ENCODE data around the gene SLC17A9.

The SLC17A9 gene

GRCh38 chr20:62968378-62969178 is 16.1 kb downstream of the SLC17A9 start:
- no peak overlapping the region for H3K4me3 Mint-ChIP-seq
- no peak overlapping the region for H3K27ac Mint-ChIP-seq
- no peaks in the 10 kb centered on the region for H3K9me3 Mint-ChIP-seq
- H3K4me1 Mint-ChIP-seq = peaks cover 12% of the 10 kb centered on the region
- H3K27me3 Mint-ChIP-seq = peaks cover 57% of the 10 kb centered on the region
- no peak for DNase-seq
- CTCF ChIA-PET = no interaction called here
- H3K36me3 Mint-ChIP-seq = peaks cover 1% of the 10 kb centered on the region

GRCh38 chr20:62969179-62969760 is 16.8 kb downstream of the SLC17A9 start:
- Mint-ChIP-seq H3K27me3 (peaks cover 64% of the 10 kb centered on the region), H3K4me1 (peaks cover 12% of the 10 kb centered on the region), H3K9me3 (no peaks in the 10 kb centered on the region), H3K36me3 (peaks cover 1% of the 10 kb centered on the region), H3K4me3 (no peak overlapping the region), H3K27ac (no peak overlapping the region)
- CTCF ChIA-PET = interaction anchor here (1.0 to 2.0 kb wide), 2 partner anchors 31 to 40 kb away, joined by 3 to 12 read pairs; no protein-coding TSS in a partner anchor
- DNase-seq = no peak

GRCh38 chr20:62969939-62970306 is 17.4 kb downstream of the SLC17A9 start:
- Mint-ChIP-seq H3K27me3 (peaks cover 71% of the 10 kb centered on the region), H3K27ac (no peak overlapping the region), H3K9me3 (no peaks in the 10 kb centered on the region), H3K4me3 (no peak overlapping the region), H3K36me3 (peaks cover 1% of the 10 kb centered on the region), H3K4me1 (peaks cover 12% of the 10 kb centered on the region)
- no peak for DNase-seq
- CTCF ChIA-PET = interaction anchor here (0.8 to 2.0 kb wide), 5 partner anchors 16 to 95 kb away, joined by 3 to 12 read pairs (median 3); no protein-coding TSS in a partner anchor

GRCh38 chr20:62970307-62971210 is 18.1 kb downstream of the SLC17A9 start:
- CTCF ChIA-PET = interaction anchor here (0.8 to 2.0 kb wide), 5 partner anchors 9 to 96 kb away, joined by 3 to 12 read pairs (median 3); no protein-coding TSS in a partner anchor
- peaks cover 1% of the 10 kb centered on the region for H3K36me3 Mint-ChIP-seq
- H3K27me3 Mint-ChIP-seq = peaks cover 74% of the 10 kb centered on the region
- H3K4me3 Mint-ChIP-seq = no peak overlapping the region
- H3K9me3 Mint-ChIP-seq = no peaks in the 10 kb centered on the region
- H3K4me1 Mint-ChIP-seq = peaks cover 12% of the 10 kb centered on the region
- no peak for DNase-seq
- H3K27ac Mint-ChIP-seq = no peak overlapping the region

- Mint-ChIP-seq H3K4me3 (no peak overlapping the region), H3K36me3 (no peaks in the 10 kb centered on the region), H3K27ac (peak overlapping the region; percentile 11), H3K9me3 (no peaks in the 10 kb centered on the region), H3K27me3 (peaks cover 80% of the 10 kb centered on the region), H3K4me1 (peaks cover 15% of the 10 kb centered on the region)
- CTCF ChIA-PET = interaction anchor here (1.3 to 2.0 kb wide), 4 partner anchors 8 to 38 kb away, joined by 3 to 12 read pairs (median 4); no protein-coding TSS in a partner anchor
- no peak for DNase-seq
Measured at GRCh38 chr20:62971211-62971949, 18.9 kb downstream of the SLC17A9 start.

- H3K36me3 Mint-ChIP-seq = no peaks in the 10 kb centered on the region
- peak overlapping the region; percentile 11 for H3K27ac Mint-ChIP-seq
- peak; percentile 92 for DNase-seq
- CTCF ChIA-PET = interaction anchor here (0.6 to 1.6 kb wide), 22 partner anchors 9 to 252 kb away, joined by 3 to 19 read pairs (median 3); no protein-coding TSS in a partner anchor
- H3K4me3 Mint-ChIP-seq = no peak overlapping the region
- peaks cover 21% of the 10 kb centered on the region for H3K4me1 Mint-ChIP-seq
- no peaks in the 10 kb centered on the region for H3K9me3 Mint-ChIP-seq
- H3K27me3 Mint-ChIP-seq = peaks cover 81% of the 10 kb centered on the region
Measured at GRCh38 chr20:62971950-62972844, 19.7 kb downstream of the SLC17A9 start.

- Mint-ChIP-seq H3K4me3 (no peak overlapping the region), H3K27ac (no peak overlapping the region)
Measured at GRCh38 chr20:62972845-62973745, 20.6 kb downstream of the SLC17A9 start.

GRCh38 chr20:62975251-62975760 is 22.8 kb downstream of the SLC17A9 start:
- DNase-seq = no peak
- CTCF ChIA-PET = interaction anchor here (0.9 kb wide), 1 partner anchor 59 kb away, joined by 3 read pairs; no protein-coding TSS in a partner anchor
- peaks cover 98% of the 10 kb centered on the region for H3K27me3 Mint-ChIP-seq
- no peaks in the 10 kb centered on the region for H3K36me3 Mint-ChIP-seq
- peaks cover 49% of the 10 kb centered on the region for H3K4me1 Mint-ChIP-seq
- H3K4me3 Mint-ChIP-seq = no peak overlapping the region
- H3K27ac Mint-ChIP-seq = no peak overlapping the region
- no peaks in the 10 kb centered on the region for H3K9me3 Mint-ChIP-seq

More at GRCh38 chr20:62972845-62973745, 20.6 kb downstream of the SLC17A9 start:
- H3K9me3 Mint-ChIP-seq = no peaks in the 10 kb centered on the region
- no peak for DNase-seq
- H3K27me3 Mint-ChIP-seq = peaks cover 86% of the 10 kb centered on the region
- CTCF ChIA-PET = interaction anchor here (0.6 to 1.6 kb wide), 21 partner anchors 8 to 251 kb away, joined by 3 to 19 read pairs (median 3); no protein-coding TSS in a partner anchor
- H3K4me1 Mint-ChIP-seq = peaks cover 30% of the 10 kb centered on the region
- no peaks in the 10 kb centered on the region for H3K36me3 Mint-ChIP-seq

GRCh38 chr20:62975812-62976508 is 23.5 kb downstream of the SLC17A9 start:
- no peak overlapping the region for H3K27ac Mint-ChIP-seq
- CTCF ChIA-PET = no interaction called here

GRCh38 chr20:62976886-62977285 is 24.4 kb downstream of the SLC17A9 start:
- no peak for DNase-seq
- no peaks in the 10 kb centered on the region for H3K9me3 Mint-ChIP-seq
- H3K36me3 Mint-ChIP-seq = no peaks in the 10 kb centered on the region
- H3K27me3 Mint-ChIP-seq = peaks cover 100% of the 10 kb centered on the region
- H3K4me1 Mint-ChIP-seq = peaks cover 57% of the 10 kb centered on the region
- H3K4me3 Mint-ChIP-seq = no peak overlapping the region
- CTCF ChIA-PET = no interaction called here
- H3K27ac Mint-ChIP-seq = no peak overlapping the region

More at GRCh38 chr20:62975812-62976508, 23.5 kb downstream of the SLC17A9 start:
- DNase-seq = no peak
- peaks cover 100% of the 10 kb centered on the region for H3K27me3 Mint-ChIP-seq
- H3K4me1 Mint-ChIP-seq = peaks cover 54% of the 10 kb centered on the region
- H3K36me3 Mint-ChIP-seq = no peaks in the 10 kb centered on the region
- H3K4me3 Mint-ChIP-seq = no peak overlapping the region
- H3K9me3 Mint-ChIP-seq = no peaks in the 10 kb centered on the region

Measured in activated naive CD4-positive, alpha-beta T cell treated with anti-CD3 and anti-CD28 coated beads, Interleukin-2, amount 10 ng/mL, durations not matched to agents 7 days and 5 days (primary cell).